Liver (tissue), 3 donors: ENCODE measurements around the gene CTNNA2.

ENCODE experiments used
- JUND ChIP-seq, 2 donors: IDR thresholded peaks; 2 replicates each; pipeline ENCODE4 v1.6.1; 2016; ENCODE audit warnings: antibody characterized with exemption in 2 of 2
- TF ChIP-seq, protein P1 (sequence below): fragments of 150-350 bp; IDR thresholded peaks from 2 replicates; pipeline ENCODE4 v1.5.1; 2017; ENCODE audit warnings: improper control_type of control experiment, low read depth, low read length; ENCODE audit not compliant: missing input control
- donor health status: healthy.
- donor health status: healthy.

DNA sequence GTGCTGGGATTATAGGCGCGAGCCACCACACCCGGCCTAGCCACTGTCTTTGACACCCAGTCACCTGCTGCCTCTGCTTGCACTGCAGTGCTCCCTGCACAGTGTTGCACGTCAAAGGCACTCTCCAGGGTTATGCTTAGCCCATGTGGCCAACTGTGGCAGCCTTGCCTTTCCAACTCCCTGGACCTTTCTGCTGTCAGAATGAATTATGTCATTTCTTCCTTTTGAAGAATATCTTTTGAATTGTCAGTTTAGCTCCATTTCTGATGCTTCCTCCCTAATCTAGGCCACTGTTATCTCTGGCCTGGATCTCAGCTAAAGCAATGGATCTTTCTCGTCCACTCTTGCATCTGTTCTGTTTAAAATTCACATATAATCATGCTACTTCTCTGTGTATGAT, 821.0 kb downstream of the CTNNA2 start:
- TF ChIP-seq, protein P1, sequence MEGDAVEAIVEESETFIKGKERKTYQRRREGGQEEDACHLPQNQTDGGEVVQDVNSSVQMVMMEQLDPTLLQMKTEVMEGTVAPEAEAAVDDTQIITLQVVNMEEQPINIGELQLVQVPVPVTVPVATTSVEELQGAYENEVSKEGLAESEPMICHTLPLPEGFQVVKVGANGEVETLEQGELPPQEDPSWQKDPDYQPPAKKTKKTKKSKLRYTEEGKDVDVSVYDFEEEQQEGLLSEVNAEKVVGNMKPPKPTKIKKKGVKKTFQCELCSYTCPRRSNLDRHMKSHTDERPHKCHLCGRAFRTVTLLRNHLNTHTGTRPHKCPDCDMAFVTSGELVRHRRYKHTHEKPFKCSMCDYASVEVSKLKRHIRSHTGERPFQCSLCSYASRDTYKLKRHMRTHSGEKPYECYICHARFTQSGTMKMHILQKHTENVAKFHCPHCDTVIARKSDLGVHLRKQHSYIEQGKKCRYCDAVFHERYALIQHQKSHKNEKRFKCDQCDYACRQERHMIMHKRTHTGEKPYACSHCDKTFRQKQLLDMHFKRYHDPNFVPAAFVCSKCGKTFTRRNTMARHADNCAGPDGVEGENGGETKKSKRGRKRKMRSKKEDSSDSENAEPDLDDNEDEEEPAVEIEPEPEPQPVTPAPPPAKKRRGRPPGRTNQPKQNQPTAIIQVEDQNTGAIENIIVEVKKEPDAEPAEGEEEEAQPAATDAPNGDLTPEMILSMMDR, result no peak
- TF ChIP-seq JUND (IDR thresholded peaks at IDR 0.05), result no peak
